GM12878 (cell line): ENCODE measurements around the gene SLC25A13.

Experiments used
- CTCF ChIP-seq, 3 experiments: IDR thresholded peaks in 2 of 3; conservative IDR thresholded peaks in 1 of 3; 2 replicates each; pipeline ENCODE4 v1.5.1; 2011; ENCODE audit warnings: low read depth in 3 of 3, low read length in 3 of 3, mild to moderate bottlenecking in 3 of 3, control low read depth in 2 of 3, moderate library complexity in 2 of 3, inconsistent platforms in 1 of 3, mixed read lengths in 1 of 3; ENCODE audit not compliant: control insufficient read depth in 2 of 3, insufficient read depth in 1 of 3; ENCODE audit errors: extremely low read depth in 1 of 3
- ESRRA ChIP-seq: IDR thresholded peaks from 2 replicates; pipeline ENCODE4 v1.6.1; 2012; ENCODE audit warnings: mild to moderate bottlenecking, low read length, improper control_type of control experiment
- HDAC2 ChIP-seq: fragments of 200-600 bp; sonication (generic); IDR thresholded peaks from 2 replicates; pipeline ENCODE4 v1.6.1; 2017
- TCF12 ChIP-seq: IDR thresholded peaks from 2 replicates; pipeline ENCODE4 v1.6.1; 2011; ENCODE audit warnings: low read depth, mild to moderate bottlenecking, low read length

DNA sequence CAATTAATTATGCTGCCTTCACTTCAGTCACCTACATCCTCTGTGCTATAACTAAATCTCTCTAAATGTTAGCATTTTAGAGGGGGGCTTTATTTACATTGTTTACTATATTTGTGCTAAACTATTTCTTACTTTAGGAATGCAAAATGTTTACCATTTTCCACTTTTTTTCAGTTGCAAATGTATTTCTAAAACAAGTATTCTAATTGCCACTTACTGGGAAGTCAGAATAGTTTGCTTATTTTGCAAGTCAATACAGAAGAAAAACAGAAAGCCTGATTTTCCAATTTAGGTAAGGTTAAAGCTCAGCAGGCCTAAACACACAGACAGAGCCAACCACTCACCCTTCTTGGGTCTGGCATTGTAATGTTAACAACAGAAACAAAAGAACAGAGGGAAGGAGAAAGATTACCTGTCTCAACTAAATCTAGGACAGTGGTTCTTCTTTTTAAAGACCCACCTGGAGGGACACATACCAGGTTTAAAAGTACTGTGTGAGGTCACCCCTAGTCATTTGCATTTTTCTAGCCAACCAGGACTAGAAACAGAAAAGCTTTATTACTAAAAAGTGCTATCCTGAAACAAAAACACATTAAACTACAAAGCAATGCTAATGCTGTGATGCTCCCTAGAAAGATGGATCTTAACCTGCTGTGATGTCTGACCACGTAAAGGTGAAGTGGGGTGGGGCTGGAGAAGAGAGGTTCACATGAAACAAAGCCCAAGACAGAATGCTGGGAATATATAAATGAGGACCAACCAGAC lies 178.2 kb downstream of the SLC25A13 start:
- TF ChIP-seq ESRRA: no peak
- TF ChIP-seq TCF12: no peak
- no peak for TF ChIP-seq CTCF (IDR thresholded peaks at IDR 0.05 in 2 of 3, conservative IDR thresholded peaks at IDR 0.05 in 1 of 3; ENCODE audit: control insufficient read depth in 2 of 3, extremely low read depth in 1 of 3, insufficient read depth in 1 of 3, low read depth in 3 of 3, low read length in 3 of 3)
- no peak for TF ChIP-seq HDAC2
